ENCODE measurements around the gene HYAL2.

Gene HYAL2

GRCh38 chr3:50325497-50326181 is 3.1 kb upstream of the HYAL2 start:
- TF ChIP-seq RARB (CRISPR knock-in tag; IDR thresholded peaks at IDR 0.05) = no peak
- no peak for ATAC-seq

- TF ChIP-seq ESRRG (CRISPR knock-in tag; IDR thresholded peaks at IDR 0.05) = no peak
- TF ChIP-seq OSR1 (CRISPR knock-in tag; IDR thresholded peaks at IDR 0.05) = no peak
- TF ChIP-seq CREB5 (CRISPR knock-in tag; IDR thresholded peaks at IDR 0.05; ENCODE audit: low read depth) = no peak
- TF ChIP-seq RARB (CRISPR knock-in tag; IDR thresholded peaks at IDR 0.05) = no peak
- no peak for TF ChIP-seq ZFP3 (CRISPR knock-in tag; IDR thresholded peaks at IDR 0.05)
- no peak for TF ChIP-seq TOX (CRISPR knock-in tag; IDR thresholded peaks at IDR 0.05; ENCODE audit: borderline replicate concordance)
- no peak for TF ChIP-seq ZNF70 (CRISPR knock-in tag; IDR thresholded peaks at IDR 0.05)
- TF ChIP-seq, protein P1, sequence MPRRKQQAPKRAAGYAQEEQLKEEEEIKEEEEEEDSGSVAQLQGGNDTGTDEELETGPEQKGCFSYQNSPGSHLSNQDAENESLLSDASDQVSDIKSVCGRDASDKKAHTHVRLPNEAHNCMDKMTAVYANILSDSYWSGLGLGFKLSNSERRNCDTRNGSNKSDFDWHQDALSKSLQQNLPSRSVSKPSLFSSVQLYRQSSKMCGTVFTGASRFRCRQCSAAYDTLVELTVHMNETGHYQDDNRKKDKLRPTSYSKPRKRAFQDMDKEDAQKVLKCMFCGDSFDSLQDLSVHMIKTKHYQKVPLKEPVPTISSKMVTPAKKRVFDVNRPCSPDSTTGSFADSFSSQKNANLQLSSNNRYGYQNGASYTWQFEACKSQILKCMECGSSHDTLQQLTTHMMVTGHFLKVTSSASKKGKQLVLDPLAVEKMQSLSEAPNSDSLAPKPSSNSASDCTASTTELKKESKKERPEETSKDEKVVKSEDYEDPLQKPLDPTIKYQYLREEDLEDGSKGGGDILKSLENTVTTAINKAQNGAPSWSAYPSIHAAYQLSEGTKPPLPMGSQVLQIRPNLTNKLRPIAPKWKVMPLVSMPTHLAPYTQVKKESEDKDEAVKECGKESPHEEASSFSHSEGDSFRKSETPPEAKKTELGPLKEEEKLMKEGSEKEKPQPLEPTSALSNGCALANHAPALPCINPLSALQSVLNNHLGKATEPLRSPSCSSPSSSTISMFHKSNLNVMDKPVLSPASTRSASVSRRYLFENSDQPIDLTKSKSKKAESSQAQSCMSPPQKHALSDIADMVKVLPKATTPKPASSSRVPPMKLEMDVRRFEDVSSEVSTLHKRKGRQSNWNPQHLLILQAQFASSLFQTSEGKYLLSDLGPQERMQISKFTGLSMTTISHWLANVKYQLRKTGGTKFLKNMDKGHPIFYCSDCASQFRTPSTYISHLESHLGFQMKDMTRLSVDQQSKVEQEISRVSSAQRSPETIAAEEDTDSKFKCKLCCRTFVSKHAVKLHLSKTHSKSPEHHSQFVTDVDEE (CRISPR knock-in tag; IDR thresholded peaks at IDR 0.05) = no peak
- TF ChIP-seq, protein P2, sequence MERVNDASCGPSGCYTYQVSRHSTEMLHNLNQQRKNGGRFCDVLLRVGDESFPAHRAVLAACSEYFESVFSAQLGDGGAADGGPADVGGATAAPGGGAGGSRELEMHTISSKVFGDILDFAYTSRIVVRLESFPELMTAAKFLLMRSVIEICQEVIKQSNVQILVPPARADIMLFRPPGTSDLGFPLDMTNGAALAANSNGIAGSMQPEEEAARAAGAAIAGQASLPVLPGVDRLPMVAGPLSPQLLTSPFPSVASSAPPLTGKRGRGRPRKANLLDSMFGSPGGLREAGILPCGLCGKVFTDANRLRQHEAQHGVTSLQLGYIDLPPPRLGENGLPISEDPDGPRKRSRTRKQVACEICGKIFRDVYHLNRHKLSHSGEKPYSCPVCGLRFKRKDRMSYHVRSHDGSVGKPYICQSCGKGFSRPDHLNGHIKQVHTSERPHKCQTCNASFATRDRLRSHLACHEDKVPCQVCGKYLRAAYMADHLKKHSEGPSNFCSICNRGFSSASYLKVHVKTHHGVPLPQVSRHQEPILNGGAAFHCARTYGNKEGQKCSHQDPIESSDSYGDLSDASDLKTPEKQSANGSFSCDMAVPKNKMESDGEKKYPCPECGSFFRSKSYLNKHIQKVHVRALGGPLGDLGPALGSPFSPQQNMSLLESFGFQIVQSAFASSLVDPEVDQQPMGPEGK (CRISPR knock-in tag; IDR thresholded peaks at IDR 0.05; ENCODE audit: borderline replicate concordance) = no peak
- no peak for TF ChIP-seq ZNF8 (CRISPR knock-in tag; IDR thresholded peaks at IDR 0.05)
- no peak for TF ChIP-seq TCF4 (CRISPR knock-in tag; IDR thresholded peaks at IDR 0.05; ENCODE audit: borderline replicate concordance)
- TF ChIP-seq CSRNP3 (CRISPR knock-in tag; IDR thresholded peaks at IDR 0.05) = no peak
- no peak for ATAC-seq
Observed at GRCh38 chr3:50325113-50325480, 2.6 kb upstream of the HYAL2 start.

- ATAC-seq = peak; percentile 56
- TF ChIP-seq CSDC2 (CRISPR knock-in tag; IDR thresholded peaks at IDR 0.05) (no peak), TOX (CRISPR knock-in tag; IDR thresholded peaks at IDR 0.05; ENCODE audit: borderline replicate concordance) (no peak), ZNF70 (CRISPR knock-in tag; IDR thresholded peaks at IDR 0.05) (no peak), BACH2 (CRISPR knock-in tag; IDR thresholded peaks at IDR 0.05; ENCODE audit: borderline replicate concordance) (no peak)
Observed at GRCh38 chr3:50324351-50325112, 2.0 kb upstream of the HYAL2 start.

GRCh38 chr3:50323614-50324199 is 1.2 kb upstream of the HYAL2 start:
- ATAC-seq = no peak
- TF ChIP-seq ESRRG (CRISPR knock-in tag; IDR thresholded peaks at IDR 0.05) = no peak
- no peak for TF ChIP-seq CSDC2 (CRISPR knock-in tag; IDR thresholded peaks at IDR 0.05)
- TF ChIP-seq, protein P1 (CRISPR knock-in tag; IDR thresholded peaks at IDR 0.05) = no peak
- no peak for TF ChIP-seq ZC3H10 (CRISPR knock-in tag; IDR thresholded peaks at IDR 0.05)

Data from SK-N-SH treated with all-trans-retinoic acid at 6 μM for 48 hours (cell line).